ENCODE data around the gene CLEC20A. TPM values are rescaled to one million over a fixed set of nuclear protein-coding genes. Genes with fewer than 3 reads are reported as not detected.

CLEC20A gene
- total RNA-seq, 2 donors from 2014 or later, result 0.33 to 1.5 TPM

- WGBS, 2 experiments (ENCODE audit: insufficient coverage in 1 of 2, insufficient read length in 1 of 2), result 89 to 90% methylated on average over 5 to 14 of the region's 14 CpGs
These were observed 16.7 kb upstream of the CLEC20A start for GRCh38 chr1:178513278-178513983.

GRCh38 chr1:178512566-178513277 lies 16.0 kb upstream of the CLEC20A start, which contains the start of gene TEX35:
TEX35 (plus strand) TSS chr1:178513109; CDS start chr1:178513189, 80 bp downstream.
- no peak for TF ChIP-seq CTCF (conservative IDR thresholded peaks at IDR 0.05)
- Mint-ChIP-seq H3K9me3 (no peaks in the 10 kb centered on the region), H3K27ac (no peak within 1 kb of the TSS), H3K4me3 (no peak within 1 kb of the TSS), H3K4me1 (peaks cover 8% of the 10 kb centered on the region), H3K27me3 (ENCODE audit: insufficient read depth) (peaks cover 11% of the 10 kb centered on the region), H3K36me3 (ENCODE audit: low read depth) (no peaks in the 10 kb centered on the region)
- Histone ChIP-seq H3K9ac (ENCODE audit: extremely low read depth, low read length, poor library complexity, severe bottlenecking) (no peak within 1 kb of the TSS), H3K9me3 (ENCODE audit: control insufficient read depth, low read length) (no peaks in the 10 kb centered on the region), H3K27ac (ENCODE audit: low read depth, low read length) (no peak within 1 kb of the TSS), H3K4me3 (ENCODE audit: low read length) (no peak within 1 kb of the TSS), H3K36me3 (ENCODE audit: control insufficient read depth, insufficient read depth, low read length) (no peaks in the 10 kb centered on the region), H3K27me3 (ENCODE audit: control insufficient read depth, insufficient read depth, low read length, poor library complexity, severe bottlenecking) (peaks cover 35% of the 10 kb centered on the region), H3K4me1 (ENCODE audit: control insufficient read depth, insufficient read depth, low read length) (no peaks in the 10 kb centered on the region)
- 94 to 97% methylated on average over 14 to 19 of the region's 19 CpGs for WGBS, 2 experiments (ENCODE audit: insufficient coverage in 1 of 2, insufficient read length in 1 of 2)
- no peak for DNase-seq

More at GRCh38 chr1:178513278-178513983, 16.7 kb upstream of the CLEC20A start:
- H3K9ac ChIP-seq (ENCODE audit: extremely low read depth, low read length, poor library complexity, severe bottlenecking), result no peak overlapping the region
- no peaks in the 10 kb centered on the region for H3K36me3 ChIP-seq (ENCODE audit: control insufficient read depth, insufficient read depth, low read length)
- H3K27ac ChIP-seq (ENCODE audit: low read depth, low read length), result no peak overlapping the region
- TF ChIP-seq CTCF (conservative IDR thresholded peaks at IDR 0.05), result peak; percentile 44
- H3K9me3 ChIP-seq (ENCODE audit: control insufficient read depth, low read length), result no peaks in the 10 kb centered on the region
- peaks cover 27% of the 10 kb centered on the region for H3K27me3 ChIP-seq (ENCODE audit: control insufficient read depth, insufficient read depth, low read length, poor library complexity, severe bottlenecking)
- no peak overlapping the region for H3K4me3 ChIP-seq (ENCODE audit: low read length)
- no peaks in the 10 kb centered on the region for H3K4me1 ChIP-seq (ENCODE audit: control insufficient read depth, insufficient read depth, low read length)
- no peaks in the 10 kb centered on the region for H3K9me3 Mint-ChIP-seq
- peak; percentile 63 for DNase-seq
- no peak overlapping the region for H3K27ac Mint-ChIP-seq
- peaks cover 8% of the 10 kb centered on the region for H3K4me1 Mint-ChIP-seq
- peaks cover 6% of the 10 kb centered on the region for H3K27me3 Mint-ChIP-seq (ENCODE audit: insufficient read depth)
- H3K4me3 Mint-ChIP-seq, result no peak overlapping the region
- no peaks in the 10 kb centered on the region for H3K36me3 Mint-ChIP-seq (ENCODE audit: low read depth)

- no peak overlapping the region for H3K27ac Mint-ChIP-seq
- Histone ChIP-seq H3K27me3 (ENCODE audit: control insufficient read depth, insufficient read depth, low read length, poor library complexity, severe bottlenecking) (peaks cover 46% of the 10 kb centered on the region), H3K9me3 (ENCODE audit: control insufficient read depth, low read length) (no peaks in the 10 kb centered on the region), H3K4me1 (ENCODE audit: control insufficient read depth, insufficient read depth, low read length) (peaks cover 5% of the 10 kb centered on the region), H3K9ac (ENCODE audit: extremely low read depth, low read length, poor library complexity, severe bottlenecking) (no peak overlapping the region), H3K27ac (ENCODE audit: low read depth, low read length) (no peak overlapping the region), H3K4me3 (ENCODE audit: low read length) (no peak overlapping the region), H3K36me3 (ENCODE audit: control insufficient read depth, insufficient read depth, low read length) (no peaks in the 10 kb centered on the region)
- no peaks in the 10 kb centered on the region for H3K9me3 Mint-ChIP-seq
- H3K36me3 Mint-ChIP-seq (ENCODE audit: low read depth), result no peaks in the 10 kb centered on the region
- TF ChIP-seq CTCF (conservative IDR thresholded peaks at IDR 0.05), result no peak
- no peak for DNase-seq
- peaks cover 16% of the 10 kb centered on the region for H3K4me1 Mint-ChIP-seq
- 87 to 92% methylated on average over 2 to 4 of the region's 4 CpGs for WGBS, 2 experiments (ENCODE audit: insufficient coverage in 1 of 2, insufficient read length in 1 of 2)
- H3K27me3 Mint-ChIP-seq (ENCODE audit: insufficient read depth), result peaks cover 29% of the 10 kb centered on the region
- H3K4me3 Mint-ChIP-seq, result no peak overlapping the region
These were observed 13.4 kb upstream of the CLEC20A start for GRCh38 chr1:178510155-178510554.

Measured in endodermal cell (in vitro differentiated cells).